Gastroesophageal sphincter (tissue), 3 donors: Measurements from ENCODE around the gene ADGRG1.

Source experiments
- CTCF ChIP-seq, 4 experiments: fragments of 200-600 bp in 2 of 4; fragments of 450-650 bp in 2 of 4; sonication (generic) in 1 of 4; IDR thresholded peaks; one replicate each; pipeline ENCODE4 v1.5.1; 2017 to 2019; ENCODE audit warnings: antibody characterized with exemption in 4 of 4, mild to moderate bottlenecking in 2 of 4, moderate library complexity in 2 of 4
- EP300 ChIP-seq: sonication (generic); formaldehyde crosslinking; IDR thresholded peaks from one replicate; pipeline ENCODE4 v1.6.1; 2017; ENCODE audit warnings: antibody characterized with exemption, mild to moderate bottlenecking
- POLR2A ChIP-seq, 2 donors: fragments of 450-650 bp; IDR thresholded peaks; one replicate each; pipeline ENCODE4 v1.6.1; 2017; ENCODE audit warnings: antibody characterized with exemption in 2 of 2, mild to moderate bottlenecking in 2 of 2, moderate library complexity in 1 of 2

DNA sequence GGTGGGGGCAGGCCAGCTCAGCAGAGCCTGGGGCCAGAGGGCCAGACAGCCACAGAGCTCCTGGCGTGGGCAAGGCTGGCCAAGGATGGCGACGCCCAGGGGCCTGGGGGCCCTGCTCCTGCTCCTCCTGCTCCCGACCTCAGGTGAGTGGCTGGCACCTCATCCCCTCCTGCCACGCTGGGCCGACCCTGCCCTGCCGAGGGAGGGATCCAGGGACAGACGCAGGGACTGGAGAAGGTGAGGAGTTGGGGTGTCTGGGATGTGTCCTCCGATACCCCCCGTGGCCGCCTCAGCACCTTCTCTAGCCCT, 39.8 kb downstream of the ADGRG1 start, which contains the start of gene ADGRG3:
- TF ChIP-seq CTCF (IDR thresholded peaks at IDR 0.05) (no peak), POLR2A (IDR thresholded peaks at IDR 0.05) (no peak), EP300 (no peak)
